Pericardium fibroblast (primary cell): ENCODE measurements around the gene DDO. TPM values are rescaled to one million over a fixed set of nuclear protein-coding genes. Genes with fewer than 3 reads are reported as not detected.

Experiments used
- total RNA-seq: library from RNA; depleted of rRNA; stranded (reverse); fragments of >200 nt; gene quantifications from 2 replicates; pipeline ENCODE4 v1.2.3, GENCODE V29; 2015

DDO gene, protein sequence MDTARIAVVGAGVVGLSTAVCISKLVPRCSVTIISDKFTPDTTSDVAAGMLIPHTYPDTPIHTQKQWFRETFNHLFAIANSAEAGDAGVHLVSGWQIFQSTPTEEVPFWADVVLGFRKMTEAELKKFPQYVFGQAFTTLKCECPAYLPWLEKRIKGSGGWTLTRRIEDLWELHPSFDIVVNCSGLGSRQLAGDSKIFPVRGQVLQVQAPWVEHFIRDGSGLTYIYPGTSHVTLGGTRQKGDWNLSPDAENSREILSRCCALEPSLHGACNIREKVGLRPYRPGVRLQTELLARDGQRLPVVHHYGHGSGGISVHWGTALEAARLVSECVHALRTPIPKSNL
- 1.3 TPM in 1 of 2 replicates, not detected in the other for total RNA-seq

DNA sequence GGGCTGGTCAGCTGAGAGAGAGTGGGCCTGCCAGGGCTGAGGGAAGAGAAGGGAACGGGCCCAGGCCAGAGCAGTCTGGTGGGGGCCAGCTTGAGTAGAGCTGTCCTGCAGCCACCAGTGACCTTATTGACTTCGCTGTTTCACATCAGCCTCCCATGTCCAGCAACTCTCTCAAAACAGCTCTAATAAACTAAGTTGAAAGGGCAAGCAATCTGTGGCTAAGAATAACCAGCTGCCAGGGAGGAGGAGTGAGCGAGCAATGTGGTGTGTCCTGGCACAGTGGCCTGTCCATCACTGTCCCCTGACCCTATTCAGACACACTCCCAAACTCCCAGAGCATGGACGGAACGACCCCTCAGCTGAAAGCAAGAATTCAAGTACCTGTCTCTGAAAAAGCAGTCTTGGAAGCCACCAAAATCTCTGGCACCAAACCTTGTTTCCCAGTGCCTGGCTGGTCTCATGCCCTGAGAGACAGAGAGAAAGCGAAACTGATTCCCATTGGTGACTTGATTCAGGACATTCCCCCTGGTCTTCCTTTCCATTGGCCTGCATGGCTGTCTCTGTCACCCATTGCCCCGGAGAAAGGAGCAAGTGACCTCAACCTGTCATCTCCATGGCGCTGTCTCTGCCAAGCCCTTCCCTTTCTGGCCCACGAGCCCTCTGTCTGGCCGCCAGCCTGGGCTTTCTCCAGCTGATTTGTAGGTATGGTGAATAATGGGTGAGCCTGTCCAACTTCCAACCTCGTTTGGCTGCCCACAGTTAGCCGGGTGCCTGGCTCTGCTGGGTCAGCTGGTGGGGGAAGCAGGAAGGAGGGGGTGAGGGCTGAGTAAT lies at the start of gene DDO:
Gene DDO, minus strand, starts transcription at position 490 of the 831 bp plus-strand sequence. CDS start 2,113 bp downstream, outside the sequence.

DNA sequence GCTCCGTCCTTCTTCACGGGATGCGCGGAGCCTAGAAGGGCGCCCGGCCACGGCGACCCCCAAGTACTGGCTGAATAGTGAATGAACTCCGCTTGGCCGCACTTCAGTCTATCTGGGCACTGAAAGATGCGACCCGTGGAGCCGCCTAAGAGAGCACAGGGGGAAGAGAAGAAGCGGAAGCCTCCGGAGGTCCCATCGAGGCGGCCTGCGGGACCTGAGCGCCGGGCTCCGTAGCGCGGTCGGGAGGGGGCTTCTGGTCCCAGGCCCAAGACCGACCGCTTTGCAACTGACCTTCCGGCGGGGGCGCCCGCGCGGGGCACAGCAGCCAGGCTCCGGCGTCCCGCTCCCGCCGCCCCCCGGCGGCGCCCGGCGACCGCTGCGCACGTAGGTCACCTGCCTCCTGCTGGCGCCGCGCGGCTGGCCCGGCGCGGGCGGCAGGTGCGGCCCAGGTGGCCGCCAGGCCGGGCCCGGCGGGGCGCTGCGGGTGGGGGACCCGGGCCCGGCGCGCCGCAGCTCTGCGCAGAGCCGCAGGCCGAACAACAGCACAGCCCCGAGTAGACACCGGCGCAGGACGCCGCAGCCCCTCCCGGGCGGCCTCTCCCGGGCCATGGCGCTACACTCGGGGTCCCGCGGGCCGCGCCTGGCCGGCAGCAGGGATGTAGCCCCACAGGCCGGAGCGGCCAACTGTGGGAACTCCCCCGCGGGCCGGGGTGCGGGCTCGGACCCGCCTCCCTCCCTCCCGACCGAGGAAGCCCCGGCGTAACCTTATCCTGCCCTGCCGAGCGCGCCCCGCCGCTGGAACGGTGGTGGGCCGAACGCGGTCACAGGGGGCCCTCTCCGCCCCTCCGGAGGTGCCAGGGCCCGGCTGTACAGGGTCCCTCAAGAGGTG lies 57.5 kb downstream of the DDO start, which contains the start of gene METTL24:
Gene METTL24, minus strand, starts transcription at position 686 of the 889 bp plus-strand sequence. Its CDS starts 77 bp downstream, at position 609.

Other genes with a start within 250 kb of the DDO start
- 20.2 and 25.3 TPM in 2 replicates for gene WASF1, start 235.9 kb downstream of the DDO start, total RNA-seq
- gene CDC40, start 235.1 kb downstream of the DDO start, total RNA-seq, result 11.8 and 13.6 TPM in 2 replicates
- gene METTL24, start 57.2 kb downstream of the DDO start, total RNA-seq, result not detected in 2 replicates
- gene SLC22A16, start 61.0 kb upstream of the DDO start, total RNA-seq, result not detected in 2 replicates